GM21723 (cell line): ENCODE results near the gene C1orf52.
A peak's percentile ranks its signal among the peaks of the same experiment; 100 is the strongest.

Source experiments
- ATAC-seq: cut with Tn5 transposase; IDR thresholded peaks from one replicate; pipeline ENCODE4 v1.9.1; 2021; ENCODE audit warnings: mild to moderate bottlenecking, moderate library complexity; ENCODE audit not compliant: unreplicated experiment

Gene C1orf52

GRCh38 chr1:85237613-85238012 is 21.8 kb downstream of the C1orf52 start:
- no peak for ATAC-seq

GRCh38 chr1:85230305-85230977 is 29.0 kb downstream of the C1orf52 start:
- ATAC-seq: no peak

GRCh38 chr1:85229574-85230097 is 29.8 kb downstream of the C1orf52 start:
- no peak for ATAC-seq

- no peak for ATAC-seq
Observed at GRCh38 chr1:85228972-85229371, 30.5 kb downstream of the C1orf52 start.

- no peak for ATAC-seq
Observed at GRCh38 chr1:85225624-85226380, 33.7 kb downstream of the C1orf52 start.

- no peak for ATAC-seq
Observed at GRCh38 chr1:85224734-85225623, 34.5 kb downstream of the C1orf52 start.

GRCh38 chr1:85224295-85224694 is 35.2 kb downstream of the C1orf52 start:
- no peak for ATAC-seq

GRCh38 chr1:85223334-85223733 is 36.1 kb downstream of the C1orf52 start:
- ATAC-seq: no peak

GRCh38 chr1:85220756-85221201 is 38.7 kb downstream of the C1orf52 start:
- no peak for ATAC-seq

GRCh38 chr1:85219853-85220610 is 39.4 kb downstream of the C1orf52 start:
- ATAC-seq: no peak

- ATAC-seq: no peak
Observed at GRCh38 chr1:85216697-85217096, 42.8 kb downstream of the C1orf52 start.

GRCh38 chr1:85214654-85215053 is 44.8 kb downstream of the C1orf52 start:
- ATAC-seq: no peak

- ATAC-seq: no peak
Observed at GRCh38 chr1:85208488-85208887, 51.0 kb downstream of the C1orf52 start.

- no peak for ATAC-seq
Observed at GRCh38 chr1:85203573-85204171, 55.8 kb downstream of the C1orf52 start.

- ATAC-seq: no peak
Observed at GRCh38 chr1:85202864-85203255, 56.6 kb downstream of the C1orf52 start.

GRCh38 chr1:85202092-85202863 is 57.2 kb downstream of the C1orf52 start:
- peak; percentile 10 for ATAC-seq

GRCh38 chr1:85201340-85202091 is 57.9 kb downstream of the C1orf52 start:
- peak; percentile 53 for ATAC-seq
